ENCODE data around the gene LMBRD1.
A peak's percentile ranks its signal among the peaks of the same experiment; 100 is the strongest.

Gene LMBRD1

DNA sequence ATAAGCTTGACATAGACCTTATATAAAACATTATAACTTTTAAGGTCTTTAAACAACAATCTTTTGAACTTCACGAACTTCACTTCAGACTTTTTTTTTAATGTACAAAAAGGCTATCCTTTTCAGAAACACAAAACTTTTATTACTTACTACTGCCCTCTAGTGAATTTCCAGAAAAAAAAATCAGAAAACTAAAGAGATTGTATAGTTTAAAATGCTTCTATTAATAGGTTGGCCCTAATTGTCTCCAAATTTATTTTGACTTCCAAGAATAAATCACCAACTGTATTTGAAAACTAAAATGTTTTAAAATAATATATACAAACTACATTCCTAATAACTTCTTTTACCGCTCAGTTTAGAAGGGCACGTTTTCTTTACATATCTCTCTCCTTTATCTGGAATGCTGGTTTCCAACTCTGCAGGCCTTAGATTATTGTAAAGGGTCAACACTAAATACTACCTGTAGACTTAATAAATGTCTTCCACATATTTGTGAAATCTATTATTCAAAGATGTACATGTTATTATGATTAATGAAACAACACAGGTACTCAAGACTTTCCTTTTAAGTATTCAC, 66.8 kb downstream of the LMBRD1 start:
- no peak overlapping the region for H3K4me3 ChIP-seq (ENCODE audit: low read depth, low read length)
- TF ChIP-seq, protein P1, sequence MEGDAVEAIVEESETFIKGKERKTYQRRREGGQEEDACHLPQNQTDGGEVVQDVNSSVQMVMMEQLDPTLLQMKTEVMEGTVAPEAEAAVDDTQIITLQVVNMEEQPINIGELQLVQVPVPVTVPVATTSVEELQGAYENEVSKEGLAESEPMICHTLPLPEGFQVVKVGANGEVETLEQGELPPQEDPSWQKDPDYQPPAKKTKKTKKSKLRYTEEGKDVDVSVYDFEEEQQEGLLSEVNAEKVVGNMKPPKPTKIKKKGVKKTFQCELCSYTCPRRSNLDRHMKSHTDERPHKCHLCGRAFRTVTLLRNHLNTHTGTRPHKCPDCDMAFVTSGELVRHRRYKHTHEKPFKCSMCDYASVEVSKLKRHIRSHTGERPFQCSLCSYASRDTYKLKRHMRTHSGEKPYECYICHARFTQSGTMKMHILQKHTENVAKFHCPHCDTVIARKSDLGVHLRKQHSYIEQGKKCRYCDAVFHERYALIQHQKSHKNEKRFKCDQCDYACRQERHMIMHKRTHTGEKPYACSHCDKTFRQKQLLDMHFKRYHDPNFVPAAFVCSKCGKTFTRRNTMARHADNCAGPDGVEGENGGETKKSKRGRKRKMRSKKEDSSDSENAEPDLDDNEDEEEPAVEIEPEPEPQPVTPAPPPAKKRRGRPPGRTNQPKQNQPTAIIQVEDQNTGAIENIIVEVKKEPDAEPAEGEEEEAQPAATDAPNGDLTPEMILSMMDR (IDR thresholded peaks at IDR 0.05; ENCODE audit: low read depth, low read length, missing control alignments), result no peak
- no peak for DNase-seq (ENCODE audit: low read depth)
- in situ Hi-C loops (cut with HindIII; ENCODE audit: low sequenced_read_pairs), result no loop called here

DNA sequence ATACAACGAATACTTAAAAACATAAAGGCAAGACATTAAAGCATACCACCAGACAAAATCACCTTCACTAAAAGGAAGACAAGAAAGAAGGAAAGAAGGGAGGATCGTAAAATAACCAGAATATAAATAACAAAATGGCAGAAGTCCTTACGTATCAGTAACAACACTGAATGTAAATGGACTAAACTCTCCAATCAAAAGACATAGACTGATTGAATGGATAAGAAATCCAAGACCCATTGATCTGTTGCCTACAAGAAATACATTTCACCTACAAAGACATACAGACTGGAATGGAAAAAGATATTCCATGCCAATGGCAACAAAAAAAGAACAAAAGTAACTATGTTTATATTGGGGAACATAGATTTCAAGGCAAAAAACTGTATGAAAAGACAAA, 74.1 kb downstream of the LMBRD1 start:
- DNase-seq (ENCODE audit: low read depth), result no peak
- H3K4me3 ChIP-seq (ENCODE audit: low read depth, low read length), result no peak overlapping the region
- TF ChIP-seq, protein P1 (IDR thresholded peaks at IDR 0.05; ENCODE audit: low read depth, low read length, missing control alignments), result no peak
- in situ Hi-C loops (cut with HindIII; ENCODE audit: low sequenced_read_pairs), result no loop called here

- H3K4me3 ChIP-seq (ENCODE audit: low read depth, low read length), result no peak overlapping the region
- DNase-seq (ENCODE audit: low read depth), result no peak
- in situ Hi-C loops (cut with HindIII; ENCODE audit: low sequenced_read_pairs), result no loop called here
Observed at GRCh38 chr6:69719602-69720193, 77.1 kb downstream of the LMBRD1 start.

GRCh38 chr6:69706724-69707123, 90.1 kb downstream of the LMBRD1 start:
- in situ Hi-C loops (cut with HindIII; ENCODE audit: low sequenced_read_pairs), result no loop called here
- no peak for DNase-seq (ENCODE audit: low read depth)
- TF ChIP-seq, protein P1 (IDR thresholded peaks at IDR 0.05; ENCODE audit: low read depth, low read length, missing control alignments), result no peak
- H3K4me3 ChIP-seq (ENCODE audit: low read depth, low read length), result no peak overlapping the region

More at GRCh38 chr6:69719602-69720193, 77.1 kb downstream of the LMBRD1 start:
- TF ChIP-seq, protein P1 (IDR thresholded peaks at IDR 0.05; ENCODE audit: low read depth, low read length, missing control alignments), result peak; percentile 57

GRCh38 chr6:69705954-69706353, 90.9 kb downstream of the LMBRD1 start:
- no peak for DNase-seq (ENCODE audit: low read depth)
- no peak overlapping the region for H3K4me3 ChIP-seq (ENCODE audit: low read depth, low read length)
- TF ChIP-seq, protein P1 (IDR thresholded peaks at IDR 0.05; ENCODE audit: low read depth, low read length, missing control alignments), result no peak
- in situ Hi-C loops (cut with HindIII; ENCODE audit: low sequenced_read_pairs), result no loop called here

- TF ChIP-seq, protein P1 (IDR thresholded peaks at IDR 0.05; ENCODE audit: low read depth, low read length, missing control alignments), result no peak
Observed at GRCh38 chr6:69704916-69705315, 91.9 kb downstream of the LMBRD1 start.

More at GRCh38 chr6:69704916-69705315, 91.9 kb downstream of the LMBRD1 start:
- in situ Hi-C loops (cut with HindIII; ENCODE audit: low sequenced_read_pairs), result no loop called here
- no peak for DNase-seq (ENCODE audit: low read depth)
- H3K4me3 ChIP-seq (ENCODE audit: low read depth, low read length), result no peak overlapping the region

Data from astrocyte of the cerebellum (primary cell).